Neural cell (in vitro differentiated cells): ENCODE data around the gene ENTPD2.

Experiments
- EP300 ChIP-seq: fragments of 450-650 bp; conservative IDR thresholded peaks from 2 replicates; pipeline ENCODE4 v1.6.1; 2014; ENCODE audit warnings: antibody characterized with exemption, mild to moderate bottlenecking, moderate library complexity; ENCODE audit not compliant: poor library complexity, severe bottlenecking
- POLR2AphosphoS5 ChIP-seq: IDR thresholded peaks from 2 replicates; pipeline ENCODE4 v1.6.1; 2012

DNA sequence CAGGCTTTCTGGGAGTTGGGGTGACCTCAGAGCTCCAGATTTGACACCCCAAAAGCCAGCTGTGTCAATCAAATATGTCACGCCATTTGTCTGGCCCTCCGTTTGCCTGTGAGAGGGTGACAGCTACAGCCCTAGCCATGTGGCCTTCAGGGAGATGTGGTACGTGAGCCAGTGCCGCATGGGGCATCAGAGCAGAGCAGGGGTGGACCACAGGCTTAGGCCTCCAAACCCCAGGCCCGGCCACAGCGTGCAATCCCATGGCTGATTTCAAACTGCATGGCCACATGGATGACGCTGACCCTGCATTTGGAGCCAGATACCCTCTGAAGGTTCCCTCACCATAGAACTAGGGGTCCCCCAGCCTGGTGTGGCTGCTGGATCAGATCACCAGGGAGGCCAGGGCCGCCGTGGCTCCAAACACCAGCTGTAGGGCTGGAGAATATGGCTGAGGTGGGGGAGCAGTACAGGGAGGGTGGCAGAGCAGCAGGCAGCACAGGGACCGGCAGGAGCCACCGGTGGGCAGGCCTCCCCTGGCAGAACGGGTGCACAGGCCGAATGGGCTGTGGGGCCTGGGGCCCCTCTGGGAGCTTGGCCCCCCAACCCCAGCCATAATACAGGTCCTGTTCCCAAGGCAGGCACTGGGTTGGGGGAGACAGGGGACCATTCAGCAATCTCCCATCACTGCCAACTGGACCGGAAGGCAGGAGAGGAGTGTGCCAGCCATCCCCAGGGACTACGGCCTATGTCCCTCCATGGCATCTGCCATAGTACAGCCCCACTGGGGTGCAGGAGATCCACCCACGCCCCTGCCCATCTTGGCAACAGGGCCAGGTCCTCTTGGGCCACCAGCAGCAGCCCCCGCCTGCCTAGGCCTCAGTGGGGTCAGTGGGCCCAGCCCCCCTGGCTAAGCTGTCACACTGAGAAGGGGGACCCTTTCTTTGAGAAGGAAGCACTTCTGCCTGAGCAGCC is 15.0 kb upstream of the ENTPD2 start:
- no peak for TF ChIP-seq POLR2AphosphoS5
- no peak for TF ChIP-seq EP300
